HG02588 (cell line): ENCODE measurements around the gene TMIGD2.
"Not testable (repeated sequence)": the region's sequence is repeated elsewhere in the genome, so short reads cannot be mapped to it uniquely, and the experiment has no call there.

Experiments
- ATAC-seq: cut with Tn5 transposase; IDR thresholded peaks from one replicate; pipeline ENCODE4 v1.9.1; 2021; ENCODE audit warnings: mild to moderate bottlenecking, moderate library complexity; ENCODE audit not compliant: unreplicated experiment

TMIGD2 gene

GRCh38 chr19:4302243-4302640 is at the start of gene TMIGD2:
Gene TMIGD2, minus strand, starts transcription at chr19:4302389. Its CDS starts 4 bp downstream, at chr19:4302385.
- no peak for ATAC-seq

- no peak for ATAC-seq
Observed at GRCh38 chr19:4350726-4351125, 48.5 kb upstream of the TMIGD2 start.

- ATAC-seq: no peak
Observed at GRCh38 chr19:4350111-4350510, 47.9 kb upstream of the TMIGD2 start.

GRCh38 chr19:4349225-4349624 is 47.0 kb upstream of the TMIGD2 start:
- not testable (repeated sequence) for ATAC-seq

GRCh38 chr19:4347521-4347920 is 45.3 kb upstream of the TMIGD2 start:
- ATAC-seq: no peak

GRCh38 chr19:4346020-4346383 is 43.8 kb upstream of the TMIGD2 start:
- ATAC-seq: no peak

- ATAC-seq: no peak
Observed at GRCh38 chr19:4345342-4346019, 43.3 kb upstream of the TMIGD2 start.

- peak; percentile 47 for ATAC-seq
Observed at GRCh38 chr19:4343370-4344307, 41.5 kb upstream of the TMIGD2 start, which contains the start of gene MPND. Gene MPND, plus strand, starts transcription at chr19:4343562. Its CDS starts 32 bp downstream, at chr19:4343594.

- ATAC-seq: peak; percentile 81
Observed at GRCh38 chr19:4342615-4343369, 40.6 kb upstream of the TMIGD2 start.

GRCh38 chr19:4342314-4342614 is 40.1 kb upstream of the TMIGD2 start:
- no peak for ATAC-seq

- no peak for ATAC-seq
Observed at GRCh38 chr19:4338441-4339355, 36.5 kb upstream of the TMIGD2 start, which contains the start of gene STAP2. Gene STAP2, minus strand, starts transcription at chr19:4338827. Its CDS starts 74 bp downstream, at chr19:4338753.

GRCh38 chr19:4337906-4338440 is 35.8 kb upstream of the TMIGD2 start:
- ATAC-seq: no peak

GRCh38 chr19:4334929-4335570 is 32.9 kb upstream of the TMIGD2 start:
- ATAC-seq: no peak

GRCh38 chr19:4329858-4330257 is 27.7 kb upstream of the TMIGD2 start:
- ATAC-seq: no peak

GRCh38 chr19:4328991-4329681 is 26.9 kb upstream of the TMIGD2 start:
- not testable (repeated sequence) for ATAC-seq

- peak; percentile 74 for ATAC-seq
Observed at GRCh38 chr19:4328243-4328990, 26.2 kb upstream of the TMIGD2 start.

GRCh38 chr19:4327877-4328242 is 25.7 kb upstream of the TMIGD2 start:
- peak; percentile 1 for ATAC-seq

- no peak for ATAC-seq
Observed at GRCh38 chr19:4327252-4327876, 25.2 kb upstream of the TMIGD2 start.
